KOPT-K1 (cell line): Measurements from ENCODE around the gene DENND4B.

Experiments
- H3K27ac ChIP-seq: fragments of 200-600 bp; sonication (generic); 2 replicates; pipeline ENCODE4 v1.5.1; 2016; ENCODE audit warnings: antibody characterized with exemption, mild to moderate bottlenecking, low read depth, low read length; ENCODE audit not compliant: poor library complexity, severe bottlenecking
- H3K36me3 ChIP-seq: fragments of 200-600 bp; sonication (generic); 2 replicates; pipeline ENCODE4 v1.5.1; 2017; ENCODE audit warnings: antibody characterized with exemption, mild to moderate bottlenecking, low read length, moderate library complexity; ENCODE audit not compliant: insufficient read depth
- H3K9me3 ChIP-seq: fragments of 200-600 bp; sonication (generic); 2 replicates; pipeline ENCODE4 v1.5.1; 2017; ENCODE audit warnings: antibody characterized with exemption, low read length, mild to moderate bottlenecking; ENCODE audit not compliant: insufficient read depth, poor library complexity, severe bottlenecking

The DENND4B gene

GRCh38 chr1:153978274-153978909 lies 31.9 kb upstream of the DENND4B start:
- H3K9me3 ChIP-seq, result no peaks in the 10 kb centered on the region
- peak overlapping the region; percentile 90 for H3K27ac ChIP-seq
- peaks cover 30% of the 10 kb centered on the region for H3K36me3 ChIP-seq

DNA sequence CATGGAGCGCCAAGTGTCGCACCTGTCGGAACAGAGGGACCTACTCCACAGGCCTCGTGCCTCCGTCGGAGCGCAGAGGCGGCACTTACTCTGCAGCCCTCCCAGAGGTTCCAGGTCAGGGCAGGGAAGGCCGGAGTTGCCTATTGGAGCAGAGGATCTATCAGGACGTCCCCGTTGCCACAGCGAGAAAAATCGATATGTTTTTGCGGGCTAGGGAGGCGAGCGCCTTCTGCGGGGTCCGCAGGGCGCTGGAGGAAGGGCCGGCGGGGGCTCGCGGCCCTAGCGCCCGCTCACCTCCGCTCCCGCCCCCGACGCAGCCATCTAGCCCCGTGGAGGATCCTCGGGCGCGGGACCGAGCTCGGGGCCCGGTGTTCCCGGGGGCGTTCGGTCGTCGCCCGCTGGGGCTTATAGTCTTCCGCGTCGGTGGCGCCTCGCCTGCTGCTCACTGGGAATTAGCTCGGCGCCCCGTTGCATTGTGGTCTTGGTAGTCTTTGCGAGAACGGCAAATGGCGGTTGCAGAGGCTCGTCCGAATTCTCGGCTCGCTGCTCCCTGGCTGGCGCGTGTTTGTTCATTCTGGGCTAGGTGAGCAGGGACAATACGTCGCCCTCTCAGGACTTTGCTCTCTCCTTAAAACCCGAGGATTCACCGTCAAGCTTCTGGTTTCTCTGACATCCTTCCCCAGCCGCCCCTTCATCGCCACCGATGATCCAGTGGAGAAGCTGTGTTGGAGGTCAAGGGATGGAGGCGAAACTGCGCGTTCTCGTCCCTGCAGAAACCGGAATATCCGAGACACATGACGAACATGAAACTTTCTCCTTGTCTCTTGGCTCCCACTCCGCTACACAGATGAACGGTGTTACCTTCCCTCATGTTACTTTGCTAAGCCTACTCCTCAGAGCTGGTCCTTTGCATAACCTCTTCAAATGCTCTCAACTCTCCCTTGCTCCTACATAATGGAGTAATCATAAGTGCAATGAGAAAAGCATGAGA lies 31.0 kb upstream of the DENND4B start, which contains the start of gene JTB:
JTB (minus strand) TSS at position 425 of the 991 bp plus-strand sequence; CDS start at position 3, 422 bp downstream.
- Histone ChIP-seq H3K36me3 (peaks cover 39% of the 10 kb centered on the region), H3K9me3 (no peaks in the 10 kb centered on the region), H3K27ac (peak within 1 kb of the TSS; percentile 90)

DNA sequence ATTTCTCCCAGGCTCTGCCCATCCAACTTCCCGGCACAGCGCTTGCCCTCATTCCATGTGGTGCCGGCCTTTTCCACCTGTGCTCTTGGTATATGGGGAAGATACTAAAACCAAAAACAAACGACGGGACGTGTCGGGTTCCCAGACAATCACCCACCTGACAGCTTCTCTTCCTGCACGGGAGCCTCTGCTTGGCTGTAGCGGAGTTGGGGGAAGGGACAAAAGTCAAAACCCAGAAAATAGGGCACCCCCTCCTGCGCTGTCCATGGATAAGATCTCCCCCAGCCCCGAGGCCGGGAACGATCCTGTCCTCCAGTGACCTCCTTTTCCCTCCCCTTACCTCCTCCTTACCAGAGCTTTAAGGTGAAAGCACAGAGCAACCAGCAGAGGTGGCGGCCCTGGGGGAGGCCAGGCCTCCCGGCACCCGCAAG lies 30.3 kb upstream of the DENND4B start:
- no peaks in the 10 kb centered on the region for H3K9me3 ChIP-seq
- H3K27ac ChIP-seq, result peak overlapping the region; percentile 90
- peaks cover 42% of the 10 kb centered on the region for H3K36me3 ChIP-seq

DNA sequence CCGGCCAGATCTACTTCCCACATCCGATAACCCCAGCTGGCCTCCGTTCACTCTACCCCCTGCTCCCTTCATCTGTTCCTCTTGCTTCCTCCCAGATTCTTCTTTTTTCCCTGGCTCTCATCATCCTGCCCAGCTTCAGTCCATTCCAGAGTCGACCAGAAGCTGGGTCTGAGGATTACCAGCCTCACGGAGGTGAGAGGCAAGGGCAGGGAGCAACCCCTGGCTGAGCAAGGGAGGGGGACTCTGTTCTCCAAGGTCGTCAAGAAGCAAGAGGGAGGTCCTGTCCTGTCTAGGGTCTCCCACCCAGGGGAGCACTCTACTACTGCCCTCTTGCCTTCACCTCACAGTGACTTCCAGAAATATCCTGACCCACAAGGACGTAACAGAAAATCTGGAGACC lies 27.0 kb upstream of the DENND4B start:
- no peak overlapping the region for H3K27ac ChIP-seq
- H3K9me3 ChIP-seq, result no peaks in the 10 kb centered on the region
- H3K36me3 ChIP-seq, result peaks cover 42% of the 10 kb centered on the region

- Histone ChIP-seq H3K36me3 (peaks cover 42% of the 10 kb centered on the region), H3K9me3 (no peaks in the 10 kb centered on the region), H3K27ac (no peak overlapping the region)
These were observed 26.6 kb upstream of the DENND4B start for GRCh38 chr1:153973071-153973470.

DNA sequence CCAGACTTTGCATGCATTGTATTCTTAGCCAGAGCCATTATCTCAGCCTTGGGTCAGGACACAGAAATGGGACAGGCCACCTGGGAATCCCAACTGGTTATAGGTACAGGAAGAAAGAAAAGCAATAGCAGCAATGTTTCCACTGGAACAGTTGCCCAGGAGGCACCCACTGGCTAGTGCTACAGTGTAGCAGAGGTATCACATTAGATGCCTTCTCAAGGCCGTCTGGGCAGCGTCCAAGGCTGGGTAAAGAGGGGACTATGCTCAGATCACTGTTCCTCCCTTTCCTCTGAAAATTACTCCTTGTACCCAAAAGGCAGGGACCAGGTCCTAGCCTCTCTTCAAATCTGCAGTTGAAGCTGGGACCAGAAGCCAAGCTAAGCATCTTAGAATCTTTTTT lies 23.8 kb upstream of the DENND4B start:
- Histone ChIP-seq H3K27ac (no peak overlapping the region), H3K9me3 (no peaks in the 10 kb centered on the region), H3K36me3 (peaks cover 31% of the 10 kb centered on the region)

GRCh38 chr1:153968972-153969371 lies 22.5 kb upstream of the DENND4B start:
- Histone ChIP-seq H3K27ac (no peak overlapping the region), H3K36me3 (peaks cover 17% of the 10 kb centered on the region), H3K9me3 (no peaks in the 10 kb centered on the region)

GRCh38 chr1:153968408-153968807 lies 21.9 kb upstream of the DENND4B start:
- H3K9me3 ChIP-seq, result no peaks in the 10 kb centered on the region
- H3K27ac ChIP-seq, result peak overlapping the region; percentile 88
- peaks cover 12% of the 10 kb centered on the region for H3K36me3 ChIP-seq

DNA sequence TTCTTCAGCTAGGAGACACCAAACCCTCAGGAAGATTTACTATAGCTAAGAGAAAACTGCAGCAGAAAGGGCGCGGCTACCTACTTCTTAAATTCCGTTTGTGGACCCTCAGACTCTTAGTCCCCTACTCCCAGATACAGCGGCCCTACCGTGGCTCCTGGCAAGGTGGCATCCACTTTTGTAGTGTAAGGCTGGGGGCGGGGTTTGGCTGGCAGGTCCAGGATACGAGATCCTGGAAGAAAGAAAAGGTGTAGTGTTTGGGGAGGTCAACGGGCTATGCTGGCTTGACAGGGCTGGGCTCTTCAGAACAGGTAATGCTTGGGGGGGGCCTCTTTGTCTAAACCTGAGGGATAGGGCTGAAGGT lies 21.5 kb upstream of the DENND4B start:
- Histone ChIP-seq H3K27ac (peak overlapping the region; percentile 88), H3K36me3 (peaks cover 7% of the 10 kb centered on the region; the same call in 1 of the 2 replicates), H3K9me3 (no peaks in the 10 kb centered on the region)

DNA sequence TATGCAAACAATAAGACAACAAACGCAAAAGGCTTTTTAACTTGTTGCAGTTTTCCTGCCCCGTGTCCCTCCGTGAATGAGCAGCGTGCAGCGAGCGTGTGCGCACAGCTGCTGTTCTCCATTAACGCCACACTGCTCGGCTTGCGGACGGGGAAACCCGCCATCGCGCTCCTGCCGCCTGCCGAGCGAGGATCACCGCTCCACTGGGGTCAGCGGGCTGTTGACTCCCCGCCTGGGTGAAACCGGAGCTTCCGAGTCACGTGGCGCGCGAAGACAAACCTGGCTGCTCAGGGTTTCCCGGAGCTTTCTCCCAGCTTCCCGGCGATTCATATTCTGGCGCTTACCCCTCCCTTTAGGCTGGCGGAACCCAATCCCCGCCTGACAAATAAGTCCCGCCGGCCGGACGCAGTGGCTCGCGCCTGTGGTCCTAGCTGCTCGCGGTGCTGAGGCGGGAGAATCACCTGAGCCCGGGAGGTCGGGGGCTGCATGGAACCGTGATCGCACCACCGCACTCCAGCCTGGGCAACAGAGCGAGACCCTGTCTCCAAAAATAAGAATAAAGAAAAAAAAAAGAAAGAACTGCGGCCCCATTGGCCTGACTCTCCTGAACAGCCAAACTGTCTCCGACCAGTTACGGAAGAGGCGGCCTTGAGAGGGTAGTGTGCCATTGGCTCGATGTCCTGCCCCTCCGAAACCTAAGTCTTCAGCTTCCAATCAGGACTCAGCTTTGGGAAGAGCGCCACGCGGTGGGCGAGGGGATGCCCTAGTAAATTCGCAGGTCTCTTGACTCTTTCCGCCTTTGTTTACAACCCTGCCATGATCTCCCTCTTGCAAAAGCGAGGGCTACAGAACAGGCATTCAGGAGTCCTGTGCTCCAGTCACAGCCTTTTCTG lies 20.8 kb upstream of the DENND4B start, which contains the start of gene CREB3L4:
CREB3L4 (plus strand) TSS at position 796 of the 893 bp plus-strand sequence. CDS start 624 bp downstream, outside the sequence.
- peak within 1 kb of the TSS; percentile 88 for H3K27ac ChIP-seq

DNA sequence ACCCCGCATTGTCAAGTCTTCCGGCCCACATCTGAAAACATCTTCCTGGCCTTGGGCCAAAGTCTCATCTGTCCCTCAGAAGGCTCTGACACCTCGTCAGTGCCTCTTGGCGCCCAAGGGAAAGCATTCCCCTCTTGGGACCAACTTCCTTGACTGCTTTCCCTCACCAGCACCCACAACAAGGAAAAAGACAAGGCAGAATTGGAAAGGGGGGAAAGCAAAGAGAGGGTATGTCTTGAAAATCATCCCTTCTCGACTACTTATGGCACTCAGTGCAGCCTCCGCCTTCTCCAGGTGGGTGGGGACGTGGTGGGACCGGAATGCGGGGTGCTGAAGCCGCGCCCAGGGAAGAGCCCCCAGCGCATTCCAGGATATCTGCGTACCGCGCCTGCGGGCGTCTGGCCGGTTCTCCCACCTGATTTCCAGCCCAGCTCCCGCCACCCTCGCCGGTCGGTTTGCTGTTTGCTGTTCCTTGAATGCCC lies 17.4 kb upstream of the DENND4B start:
- Histone ChIP-seq H3K9me3 (no peaks in the 10 kb centered on the region), H3K36me3 (peaks cover 17% of the 10 kb centered on the region; the same call in 1 of the 2 replicates), H3K27ac (peak overlapping the region; percentile 79)

More for the DNA sequence above, 20.8 kb upstream of the DENND4B start, which contains the start of gene CREB3L4:
- H3K36me3 ChIP-seq, result 0 out of 2 replicates have a peak, but pooled peaks cover 1% of the 10 kb centered on the region
- H3K9me3 ChIP-seq, result no peaks in the 10 kb centered on the region

DNA sequence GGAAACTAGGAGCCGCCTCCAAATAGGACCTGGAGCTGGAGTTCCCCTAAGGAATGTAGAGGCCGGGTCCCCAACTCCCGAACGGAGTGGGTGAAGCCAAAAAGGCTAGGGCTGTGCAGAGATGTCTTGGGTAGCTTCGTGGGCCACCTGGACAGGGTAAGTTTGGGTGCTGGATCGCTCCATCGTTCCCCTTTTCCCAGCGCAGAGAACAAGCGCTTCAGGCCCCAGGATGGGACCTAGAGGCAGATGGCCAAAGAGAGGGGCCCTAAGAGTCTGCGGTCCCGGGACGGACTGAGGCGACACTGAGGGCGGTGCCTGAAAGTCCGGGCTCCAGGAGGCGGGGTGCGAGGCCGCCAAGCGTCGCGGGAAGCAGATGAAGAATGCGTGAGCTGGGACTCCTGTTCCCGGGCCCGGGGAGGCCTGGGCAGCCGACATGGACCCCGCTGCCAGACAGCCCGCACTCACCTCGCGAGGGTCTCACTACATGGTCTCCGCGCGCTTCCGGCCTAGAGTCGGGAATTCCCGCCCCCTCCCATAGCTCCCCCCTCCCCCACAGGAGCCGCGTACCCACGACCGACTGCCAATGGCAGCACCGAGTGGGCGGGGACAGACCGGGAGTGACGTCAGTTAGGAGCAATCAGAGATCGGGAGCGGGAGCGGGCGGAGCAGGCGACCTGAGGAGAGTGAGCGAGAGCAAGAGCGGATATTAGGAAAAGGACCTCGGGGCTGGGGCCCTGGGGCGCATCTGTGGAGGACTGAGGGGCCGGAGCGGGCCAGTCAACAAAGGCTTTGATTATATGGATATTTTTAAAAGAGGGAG lies 16.7 kb upstream of the DENND4B start, which contains the start of gene SLC39A1:
SLC39A1 (minus strand) TSS at position 508 of the 820 bp plus-strand sequence. CDS start 822 bp downstream, outside the sequence.
- peak within 1 kb of the TSS; percentile 79 for H3K27ac ChIP-seq

More for the DNA sequence above, 16.7 kb upstream of the DENND4B start, which contains the start of gene SLC39A1:
- Histone ChIP-seq H3K36me3 (peaks cover 17% of the 10 kb centered on the region; the same call in 1 of the 2 replicates), H3K9me3 (no peaks in the 10 kb centered on the region)
